ENCODE data around the gene PYDC1. TPM values are rescaled to one million over a fixed set of nuclear protein-coding genes. Genes with fewer than 3 reads are reported as not detected.

Gene PYDC1
- total and polyA plus RNA-seq, 10 of the 15 experiments (the other 5 are each of a cell fraction or from before 2014, with no cell fraction given), result not detected

DNA sequence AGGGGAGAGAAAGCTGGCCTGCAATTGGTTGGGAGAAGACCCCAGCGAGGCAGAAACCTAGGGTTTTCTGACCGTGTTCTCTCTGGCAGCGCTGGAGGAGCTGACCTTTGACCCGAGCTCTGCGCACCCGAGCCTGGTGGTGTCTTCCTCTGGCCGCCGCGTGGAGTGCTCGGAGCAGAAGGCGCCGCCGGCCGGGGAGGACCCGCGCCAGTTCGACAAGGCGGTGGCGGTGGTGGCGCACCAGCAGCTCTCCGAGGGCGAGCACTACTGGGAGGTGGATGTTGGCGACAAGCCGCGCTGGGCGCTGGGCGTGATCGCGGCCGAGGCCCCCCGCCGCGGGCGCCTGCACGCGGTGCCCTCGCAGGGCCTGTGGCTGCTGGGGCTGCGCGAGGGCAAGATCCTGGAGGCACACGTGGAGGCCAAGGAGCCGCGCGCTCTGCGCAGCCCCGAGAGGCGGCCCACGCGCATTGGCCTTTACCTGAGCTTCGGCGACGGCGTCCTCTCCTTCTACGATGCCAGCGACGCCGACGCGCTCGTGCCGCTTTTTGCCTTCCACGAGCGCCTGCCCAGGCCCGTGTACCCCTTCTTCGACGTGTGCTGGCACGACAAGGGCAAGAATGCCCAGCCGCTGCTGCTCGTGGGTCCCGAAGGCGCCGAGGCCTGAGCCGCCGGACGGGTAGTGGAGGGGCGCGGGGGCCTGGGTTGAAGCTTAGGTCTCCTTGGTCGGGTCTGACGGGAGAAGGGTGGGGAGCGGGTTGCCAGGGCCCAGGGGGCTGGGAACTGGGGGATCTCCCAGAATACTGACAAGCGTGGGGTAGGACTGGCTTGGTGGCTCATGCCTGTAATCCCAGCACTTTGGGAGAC lies 7.4 kb upstream of the PYDC1 start (continued):
- no peak for TF ChIP-seq KDM1A (IDR thresholded peaks at IDR 0.05; ENCODE audit: borderline replicate concordance)
- no peak for TF ChIP-seq FOXK2 (IDR thresholded peaks at IDR 0.05)
- TF ChIP-seq RELA (IDR thresholded peaks at IDR 0.05; ENCODE audit: borderline replicate concordance, partially characterized antibody), result no peak
- no peak for TF ChIP-seq SIN3A (IDR thresholded peaks at IDR 0.05; ENCODE audit: low read depth, low read length)
- no peak for TF ChIP-seq CHD2 (IDR thresholded peaks at IDR 0.05; ENCODE audit: borderline replicate concordance, low read depth, low read length)
- TF ChIP-seq SUPT20H (IDR thresholded peaks at IDR 0.05; ENCODE audit: borderline replicate concordance, control insufficient read depth, low read depth, low read length), result no peak
- TF ChIP-seq ZNF207 (IDR thresholded peaks at IDR 0.05; ENCODE audit: borderline replicate concordance), result no peak
- no peak for TF ChIP-seq ZNF217 (IDR thresholded peaks at IDR 0.05)

DNA sequence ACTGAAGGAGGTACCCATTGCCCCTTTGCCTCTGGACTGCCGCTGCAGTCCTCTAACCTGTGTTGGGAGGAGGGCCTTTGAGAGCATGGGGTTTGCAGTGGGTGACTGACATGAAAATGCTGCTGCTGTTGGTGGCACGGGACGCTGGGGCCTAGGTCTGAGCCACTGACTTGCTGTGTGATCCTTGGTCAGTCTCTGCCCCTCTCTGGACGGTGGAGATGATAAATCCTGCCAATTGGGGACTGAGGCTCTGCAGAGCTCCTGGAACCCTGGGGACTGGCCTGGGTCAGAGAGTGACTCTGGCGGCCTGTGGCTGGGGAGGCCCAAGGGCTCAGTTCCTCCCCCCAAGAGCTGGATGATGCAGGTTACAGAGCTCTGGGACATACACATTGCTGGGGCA lies 6.1 kb upstream of the PYDC1 start:
- CTCF ChIA-PET, result no interaction called here

More for the DNA sequence above, 6.1 kb upstream of the PYDC1 start:
- Histone ChIP-seq H3K36me3 (ENCODE audit: control insufficient read depth in 2 of 2, insufficient read depth in 2 of 2, low read length in 1 of 2) (no peaks in the 10 kb centered on the region), H3K9me3 (replicated peaks; ENCODE audit: control insufficient read depth, insufficient read depth, low read length) (no peaks in the 10 kb centered on the region), H2AFZ (ENCODE audit: control insufficient read depth, low read depth, low read length) (no peak overlapping the region), H3K4me1 (ENCODE audit: control insufficient read depth, insufficient read depth, low read length) (no peaks in the 10 kb centered on the region), H3K9ac (ENCODE audit: control insufficient read depth, insufficient read depth, low read length) (no peak overlapping the region), H4K20me1 (ENCODE audit: control insufficient read depth, insufficient read depth) (no peaks in the 10 kb centered on the region), H3K27ac (ENCODE audit: control insufficient read depth, insufficient read depth) (no peak overlapping the region), H3K27me3 (replicated peaks in 1 of 2; ENCODE audit: control insufficient read depth in 2 of 2, insufficient read depth in 2 of 2, low read length in 1 of 2) (no peaks in the 10 kb centered on the region), H3K79me2 (ENCODE audit: control insufficient read depth, insufficient read depth, low read length) (no peaks in the 10 kb centered on the region), H3K4me2 (ENCODE audit: control insufficient read depth, insufficient read depth) (no peak overlapping the region), H3K4me3 (no peak overlapping the region)
- BruUV-seq (replicated peaks), result no TSS peak
- 51% methylated on average over 5 of the region's 5 CpGs for WGBS (ENCODE audit: insufficient coverage, insufficient replicate concordance, low lambda C conversion rate, missing lambda C conversion rate)
- intact Hi-C loops (cut with micrococcal nuclease; ENCODE audit: unreplicated experiment) (no loop called here), in situ Hi-C loops (cut with MboI) (no loop called here)
- SMC1A ChIA-PET (ENCODE audit: uncharacterized antibody, unreplicated experiment), result no interaction called here
- ATAC-seq (no peak), FAIRE-seq (no peak), DNase-seq (ENCODE audit: low read depth, low spot score) (no peak)
- POLR2A ChIA-PET, result interaction anchor here (0.6 kb wide), 2 partner anchors 63 to 184 kb away, joined by 3 to 4 read pairs; no protein-coding TSS in a partner anchor
- RAD21 ChIA-PET (ENCODE audit: unreplicated experiment), result no interaction called here
- no peak for TF ChIP-seq SIX5 (IDR thresholded peaks at IDR 0.05; ENCODE audit: low read depth, low read length, severe bottlenecking)
- no peak for TF ChIP-seq CREB1 (IDR thresholded peaks at IDR 0.05; ENCODE audit: low read depth)

All from GM12878 (cell line).